Adrenal gland (tissue), 12 donors: ENCODE data around the gene AGAP1. TPM values are rescaled to one million over a fixed set of nuclear protein-coding genes. Genes with fewer than 3 reads are reported as not detected.

Experiments
- DNase-seq, 7 donors: peaks; one replicate each; pipeline ENCODE4 v3.0.0-alpha.2; 2019 to 2020
- H3K27ac ChIP-seq, 5 donors: fragments of 200-600 bp; sonication (generic) in 4 of 5; 1 replicate in 3 of 5; 2 replicates in 2 of 5; pipeline versions ENCODE4 v1.5.1 to v1.8.0; 2016 to 2020; ENCODE audit warnings: mild to moderate bottlenecking in 1 of 5
- H3K27me3 ChIP-seq: fragments of 200-600 bp; 2 replicates; pipeline ENCODE4 v1.8.0; 2021
- H3K36me3 ChIP-seq, 2 donors: fragments of 200-600 bp; replicated peaks in 1 of 2; 1 replicate in 1 of 2; 2 replicates in 1 of 2; pipeline versions ENCODE4 v1.5.1 to v1.8.0; 2018 to 2022
- H3K4me1 ChIP-seq, 2 donors: fragments of 200-600 bp; replicated peaks in 1 of 2; 1 replicate in 1 of 2; 2 replicates in 1 of 2; pipeline versions ENCODE4 v1.5.1 to v1.8.0; 2018 to 2021
- H3K4me3 ChIP-seq, 4 donors: fragments of 200-600 bp; sonication (generic) in 3 of 4; one replicate each; pipeline ENCODE4 v1.5.1; 2016 to 2018
- H3K9me3 ChIP-seq, 3 donors: fragments of 200-600 bp; sonication (generic) in 1 of 3; replicated peaks in 1 of 3; 1 replicate in 2 of 3; 2 replicates in 1 of 3; pipeline versions ENCODE4 v1.5.1 to v1.8.0; 2016 to 2021
- POLR2A ChIP-seq, 2 donors: fragments of 450-650 bp; IDR thresholded peaks; one replicate each; pipeline ENCODE4 v1.6.1; 2017; ENCODE audit warnings: antibody characterized with exemption in 2 of 2, mild to moderate bottlenecking in 2 of 2, moderate library complexity in 1 of 2
- WGBS, 4 donors: extraction: QIAGEN DNeasy Blood & Tissue Kit in 2 of 4; methylation state at CpG; one replicate each; pipeline versions ENCODE4 v1.1.5 to v1.1.7; 2013 to 2017; 5-methylcytosine and 5-hydroxymethylcytosine counted together
- intact Hi-C, 2 donors: fragments of 100-400 bp; cut with DNase I; formaldehyde crosslinking; loops; one replicate each; pipeline versions ENCODE4 v1.14.1 to v1.15.0; 2022 to 2023
- polyA plus RNA-seq, 3 donors: library from polyadenylated mRNA; stranded (reverse); fragments of 200-250 nt in 2 of 3; fragments of 350-450 nt in 1 of 3; fragmentation: Illumina TruSeq in 1 of 3; extraction: RNeasy Lipid Tissue Mini Kit (QIAGEN cat#74804) in 1 of 3; gene quantifications; one replicate each; pipeline ENCODE4 v1.2.3, GENCODE V29; 2013 to 2014
- total RNA-seq, 9 donors: library from RNA; depleted of rRNA in 4 of 9; stranded (reverse); fragments of >200 nt in 4 of 9; fragments of 120-200 nt in 1 of 9; fragmentation: NEBNext Ultra II Directional in 1 of 9; extraction: Animal tissue kit (Norgen Biotek cat#: 25700) in 1 of 9; gene quantifications; one replicate each; pipeline versions ENCODE4 v1.1.0 to v1.2.4, GENCODE V29; 2013 to 2023
- TF ChIP-seq, protein P1 (sequence below), 6 experiments: fragments of 450-650 bp in 4 of 6; fragments of 200-600 bp in 2 of 6; sonication (generic) in 1 of 6; IDR thresholded peaks; 1 replicate in 5 of 6; 2 replicates in 1 of 6; pipeline versions ENCODE4 v1.5.1 to v1.8.0; 2016 to 2021; ENCODE audit warnings: antibody characterized with exemption in 6 of 6, mild to moderate bottlenecking in 2 of 6, moderate library complexity in 1 of 6
- donor health status: healthy with polysubstance abuse.
- donor health status: Bipolar disorder and iron deficiency.
- donor health status: DM: yes; HTN: yes; CAD: no.
- donor health status: DM: no; HTN: no; CAD: no.
- donor health status: DM: no; HTN: no; CAD: no.
- donor health status: DM: yes; HTN: yes; CAD: no.

Gene AGAP1
- total and polyA plus RNA-seq, 12 donors: 5.3 to 29.6 (median 17.7) TPM

DNA sequence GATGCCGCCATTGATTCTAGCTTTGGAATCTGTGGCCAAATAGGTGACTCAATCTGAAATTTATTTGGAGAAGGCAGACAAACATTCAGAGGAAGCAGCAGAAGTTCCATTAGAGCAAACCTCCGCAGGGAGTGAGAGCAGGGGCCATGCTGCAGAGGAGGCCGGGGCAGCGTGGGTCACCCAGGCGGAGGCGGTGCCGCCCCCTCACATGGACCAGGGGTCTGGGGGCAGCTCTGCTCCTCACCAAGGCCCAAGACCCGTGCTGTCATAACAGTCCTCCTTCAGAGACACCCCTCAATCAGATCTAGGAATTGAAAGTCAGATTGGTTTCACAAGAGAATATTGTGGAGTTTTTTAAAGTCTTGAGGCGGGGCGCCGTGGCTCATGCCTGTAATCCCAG, 582.0 kb downstream of the AGAP1 start:
- WGBS, 4 donors: 93 to 96% (median 94%) methylated on average over 8 to 11 of the region's 11 CpGs
- no peak overlapping the region for H3K27ac ChIP-seq
- no peaks in the 10 kb centered on the region for H3K36me3 ChIP-seq
- no peaks in the 10 kb centered on the region for H3K27me3 ChIP-seq
- TF ChIP-seq, protein P1, sequence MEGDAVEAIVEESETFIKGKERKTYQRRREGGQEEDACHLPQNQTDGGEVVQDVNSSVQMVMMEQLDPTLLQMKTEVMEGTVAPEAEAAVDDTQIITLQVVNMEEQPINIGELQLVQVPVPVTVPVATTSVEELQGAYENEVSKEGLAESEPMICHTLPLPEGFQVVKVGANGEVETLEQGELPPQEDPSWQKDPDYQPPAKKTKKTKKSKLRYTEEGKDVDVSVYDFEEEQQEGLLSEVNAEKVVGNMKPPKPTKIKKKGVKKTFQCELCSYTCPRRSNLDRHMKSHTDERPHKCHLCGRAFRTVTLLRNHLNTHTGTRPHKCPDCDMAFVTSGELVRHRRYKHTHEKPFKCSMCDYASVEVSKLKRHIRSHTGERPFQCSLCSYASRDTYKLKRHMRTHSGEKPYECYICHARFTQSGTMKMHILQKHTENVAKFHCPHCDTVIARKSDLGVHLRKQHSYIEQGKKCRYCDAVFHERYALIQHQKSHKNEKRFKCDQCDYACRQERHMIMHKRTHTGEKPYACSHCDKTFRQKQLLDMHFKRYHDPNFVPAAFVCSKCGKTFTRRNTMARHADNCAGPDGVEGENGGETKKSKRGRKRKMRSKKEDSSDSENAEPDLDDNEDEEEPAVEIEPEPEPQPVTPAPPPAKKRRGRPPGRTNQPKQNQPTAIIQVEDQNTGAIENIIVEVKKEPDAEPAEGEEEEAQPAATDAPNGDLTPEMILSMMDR (IDR thresholded peaks at IDR 0.05): no peak
- TF ChIP-seq POLR2A (IDR thresholded peaks at IDR 0.05): no peak
- no peaks in the 10 kb centered on the region for H3K4me1 ChIP-seq
- H3K9me3 ChIP-seq: no peaks in the 10 kb centered on the region
- intact Hi-C loops: no loop called here
- H3K4me3 ChIP-seq: no peak overlapping the region
- DNase-seq: no peak

DNA sequence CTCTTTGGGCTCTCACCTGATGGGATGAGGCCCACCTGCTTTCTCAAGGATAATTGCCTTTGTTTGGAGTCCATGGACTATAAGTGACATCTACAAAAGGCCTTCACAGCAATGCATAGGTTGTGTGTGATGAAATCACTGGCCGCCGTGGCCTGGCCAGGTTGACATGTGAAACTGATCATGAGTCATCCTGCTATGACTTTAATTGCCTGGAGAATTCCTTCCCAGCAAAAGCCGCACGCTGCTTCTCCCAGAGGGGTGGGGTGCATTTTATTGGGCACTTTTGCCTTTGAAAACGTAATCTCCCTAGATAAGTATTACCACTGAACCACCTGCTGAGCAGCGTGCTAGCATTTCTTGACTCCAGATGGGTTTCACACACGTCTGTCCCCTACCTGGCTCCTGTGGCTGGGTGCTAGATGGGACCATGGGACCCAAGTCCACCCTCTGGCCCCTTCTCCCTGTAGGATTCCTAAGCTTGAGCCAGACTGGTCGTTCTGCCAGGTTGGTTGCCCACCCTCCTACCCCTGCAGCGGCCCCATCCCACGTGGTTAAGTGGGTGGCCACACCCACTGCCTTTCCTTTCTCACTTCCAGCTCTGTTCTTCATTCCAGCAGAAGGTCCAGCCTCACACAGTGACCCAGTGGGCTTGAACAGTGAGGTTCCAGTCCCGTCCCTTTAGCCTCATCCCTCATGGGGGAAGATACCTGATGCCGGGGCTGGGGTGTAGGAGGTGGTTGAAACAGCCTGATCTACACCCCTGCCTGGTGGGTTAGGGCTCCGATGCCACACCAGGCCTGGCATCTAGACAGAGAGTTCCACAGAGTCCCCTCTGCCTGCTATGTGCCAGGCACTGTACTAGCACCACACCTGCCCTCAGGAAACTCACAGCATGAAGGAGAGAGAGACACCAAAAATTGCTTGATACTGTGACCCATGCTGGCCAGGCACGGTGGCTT, 584.7 kb downstream of the AGAP1 start:
- intact Hi-C loops: no loop called here
- no peak overlapping the region for H3K4me3 ChIP-seq
- no peaks in the 10 kb centered on the region for H3K9me3 ChIP-seq
- 87 to 90% (median 88%) methylated on average over 12 to 14 of the region's 14 CpGs for WGBS, 4 donors
- no peak for TF ChIP-seq POLR2A (IDR thresholded peaks at IDR 0.05)
- TF ChIP-seq, protein P1 (IDR thresholded peaks at IDR 0.05): no peak
- no peaks in the 10 kb centered on the region for H3K27me3 ChIP-seq
- H3K4me1 ChIP-seq: no peaks in the 10 kb centered on the region
- H3K27ac ChIP-seq: no peak overlapping the region
- no peak for DNase-seq
- H3K36me3 ChIP-seq: no peaks in the 10 kb centered on the region

DNA sequence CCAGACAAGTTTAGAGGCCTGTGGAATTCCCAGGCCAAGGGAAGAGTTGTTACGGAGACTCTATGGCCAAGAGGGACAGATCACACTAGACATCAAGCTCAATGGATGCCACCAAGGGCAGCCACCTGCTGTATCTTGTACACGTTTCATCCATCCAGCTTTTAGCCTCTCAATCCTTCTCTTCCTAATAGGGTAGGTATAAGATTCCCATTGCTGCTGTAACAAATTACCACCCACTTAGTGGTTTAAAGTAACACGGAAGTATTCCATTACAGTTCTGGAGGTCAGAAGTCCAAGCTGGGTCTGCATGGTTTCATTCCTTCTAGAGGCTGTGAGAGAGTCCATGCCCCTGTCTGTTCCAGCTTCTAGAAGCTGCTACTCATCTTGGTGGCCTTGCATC, 586.6 kb downstream of the AGAP1 start:
- Histone ChIP-seq H3K4me3 (no peak overlapping the region), H3K9me3 (no peaks in the 10 kb centered on the region), H3K36me3 (no peaks in the 10 kb centered on the region), H3K27me3 (no peaks in the 10 kb centered on the region), H3K27ac (no peak overlapping the region), H3K4me1 (no peaks in the 10 kb centered on the region)
- DNase-seq: no peak
- intact Hi-C loops: no loop called here
- no peak for TF ChIP-seq POLR2A (IDR thresholded peaks at IDR 0.05)
- TF ChIP-seq, protein P1 (IDR thresholded peaks at IDR 0.05): no peak
- 95 to 100% (median 97%) methylated on average over 3 of the region's 3 CpGs for WGBS, 4 donors

- H3K4me1 ChIP-seq: no peaks in the 10 kb centered on the region
- DNase-seq: no peak
- H3K27ac ChIP-seq: no peak overlapping the region
Measured at GRCh38 chr2:236081171-236081570, 587.3 kb downstream of the AGAP1 start.

More at GRCh38 chr2:236081171-236081570, 587.3 kb downstream of the AGAP1 start:
- WGBS, 4 donors: 87 to 99% (median 93%) methylated on average over 10 to 11 of the region's 11 CpGs
- TF ChIP-seq, protein P1 (IDR thresholded peaks at IDR 0.05): no peak
- TF ChIP-seq POLR2A (IDR thresholded peaks at IDR 0.05): no peak
- H3K36me3 ChIP-seq: no peaks in the 10 kb centered on the region
- H3K9me3 ChIP-seq: no peaks in the 10 kb centered on the region
- H3K27me3 ChIP-seq: no peaks in the 10 kb centered on the region
- no peak overlapping the region for H3K4me3 ChIP-seq
- intact Hi-C loops: no loop called here
